NT2/D1 (cell line): Measurements from ENCODE around the gene OR6Q1.

ENCODE experiments used
- DNase-seq: peaks from one replicate; pipeline ENCODE4 v3.0.0-alpha.2; 2011; ENCODE audit warnings: low read depth, low spot score
- H3K27me3 ChIP-seq: 2 replicates; pipeline ENCODE4 v1.6.0; 2011; ENCODE audit warnings: mild to moderate bottlenecking; ENCODE audit not compliant: insufficient read length, insufficient read depth
- H3K36me3 ChIP-seq: 2 replicates; pipeline ENCODE4 v1.6.1; 2011; ENCODE audit warnings: mild to moderate bottlenecking, low read length, mixed read lengths; ENCODE audit not compliant: insufficient read depth, insufficient read length
- H3K4me1 ChIP-seq: 2 replicates; pipeline ENCODE4 v1.5.1; 2011; ENCODE audit not compliant: insufficient read depth, insufficient read length
- H3K4me3 ChIP-seq: 2 replicates; pipeline ENCODE4 v1.5.1; 2011; ENCODE audit warnings: low read depth; ENCODE audit not compliant: insufficient read length
- H3K9ac ChIP-seq: 2 replicates; pipeline ENCODE4 v1.6.0; 2011; ENCODE audit warnings: low read depth; ENCODE audit not compliant: insufficient read length
- H3K9me3 ChIP-seq: 2 replicates; pipeline ENCODE4 v1.5.1; 2011; ENCODE audit warnings: mild to moderate bottlenecking, low read length; ENCODE audit not compliant: insufficient read depth
- SUZ12 ChIP-seq: IDR thresholded peaks from 2 replicates; pipeline ENCODE4 v1.6.1; 2011; ENCODE audit not compliant: insufficient read length, insufficient read depth; ENCODE audit errors: extremely low read depth
- YY1 ChIP-seq: IDR thresholded peaks from 2 replicates; pipeline ENCODE4 v1.6.1; 2011; ENCODE audit not compliant: insufficient read length, insufficient read depth
- ZNF274 ChIP-seq: IDR thresholded peaks from 2 replicates; pipeline ENCODE4 v1.6.1; 2011; ENCODE audit warnings: mild to moderate bottlenecking, low read depth, low read length

The OR6Q1 gene

GRCh38 chr11:58057481-58057880, 26.7 kb downstream of the OR6Q1 start:
- no peaks in the 10 kb centered on the region for H3K27me3 ChIP-seq
- H3K4me3 ChIP-seq: no peak overlapping the region
- H3K36me3 ChIP-seq: no peaks in the 10 kb centered on the region
- peaks cover 12% of the 10 kb centered on the region for H3K4me1 ChIP-seq
- no peak for DNase-seq
- no peaks in the 10 kb centered on the region for H3K9me3 ChIP-seq
- TF ChIP-seq YY1: no peak
- no peak overlapping the region for H3K9ac ChIP-seq

GRCh38 chr11:58058276-58059006, 27.7 kb downstream of the OR6Q1 start:
- Histone ChIP-seq H3K36me3 (no peaks in the 10 kb centered on the region), H3K4me3 (no peak overlapping the region), H3K27me3 (no peaks in the 10 kb centered on the region), H3K4me1 (peaks cover 13% of the 10 kb centered on the region), H3K9me3 (no peaks in the 10 kb centered on the region), H3K9ac (peak overlapping the region; percentile 25)
- DNase-seq: no peak
- TF ChIP-seq SUZ12 (no peak), ZNF274 (no peak), YY1 (no peak)

DNA sequence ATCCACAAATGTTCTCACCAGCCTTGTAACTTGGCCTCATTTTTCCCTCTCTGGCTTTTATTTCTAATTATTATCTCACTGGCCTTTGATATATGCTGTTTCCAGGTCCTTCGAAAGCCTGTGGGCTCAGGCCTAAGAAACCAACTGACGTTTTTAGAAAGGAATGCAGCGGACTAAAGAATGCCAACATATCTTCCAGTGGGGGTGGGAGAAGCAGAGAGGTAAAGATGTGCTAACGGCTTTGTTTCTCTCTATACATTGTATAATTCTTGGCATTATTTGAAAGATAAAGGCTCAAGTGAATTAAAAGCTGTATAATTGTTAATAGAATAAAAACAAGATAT, 28.2 kb downstream of the OR6Q1 start:
- H3K9ac ChIP-seq: peak overlapping the region; percentile 25
- no peaks in the 10 kb centered on the region for H3K9me3 ChIP-seq
- H3K36me3 ChIP-seq: no peaks in the 10 kb centered on the region
- H3K4me3 ChIP-seq: no peak overlapping the region
- H3K4me1 ChIP-seq: peaks cover 13% of the 10 kb centered on the region
- no peak for TF ChIP-seq SUZ12
- TF ChIP-seq ZNF274: no peak
- TF ChIP-seq YY1: no peak
- DNase-seq: peak; percentile 63
- H3K27me3 ChIP-seq: no peaks in the 10 kb centered on the region

DNA sequence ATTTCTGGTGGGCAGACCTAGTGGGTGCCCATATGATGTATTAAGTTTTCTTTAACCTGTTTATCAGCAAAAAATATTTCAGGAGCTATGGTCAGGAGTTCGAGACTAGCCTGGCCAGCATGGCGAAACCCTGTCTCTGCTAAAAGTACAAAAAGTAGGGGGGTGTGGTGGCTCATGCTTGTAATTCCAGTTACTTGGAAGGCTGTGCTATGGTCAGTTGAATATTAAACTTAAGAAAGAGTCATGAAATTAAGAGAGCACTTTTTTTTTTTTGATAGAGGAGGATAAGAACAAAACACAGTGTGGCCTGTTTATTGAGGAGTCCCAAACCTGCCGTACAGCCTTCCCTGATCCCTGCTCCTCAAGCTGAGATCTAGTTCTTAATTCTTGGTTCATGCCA, 29.8 kb downstream of the OR6Q1 start:
- Histone ChIP-seq H3K9ac (no peak overlapping the region), H3K36me3 (no peaks in the 10 kb centered on the region), H3K9me3 (no peaks in the 10 kb centered on the region), H3K4me3 (no peak overlapping the region), H3K4me1 (peaks cover 17% of the 10 kb centered on the region), H3K27me3 (no peaks in the 10 kb centered on the region)
- DNase-seq: no peak
- TF ChIP-seq YY1 (no peak), SUZ12 (no peak), ZNF274 (no peak)

DNA sequence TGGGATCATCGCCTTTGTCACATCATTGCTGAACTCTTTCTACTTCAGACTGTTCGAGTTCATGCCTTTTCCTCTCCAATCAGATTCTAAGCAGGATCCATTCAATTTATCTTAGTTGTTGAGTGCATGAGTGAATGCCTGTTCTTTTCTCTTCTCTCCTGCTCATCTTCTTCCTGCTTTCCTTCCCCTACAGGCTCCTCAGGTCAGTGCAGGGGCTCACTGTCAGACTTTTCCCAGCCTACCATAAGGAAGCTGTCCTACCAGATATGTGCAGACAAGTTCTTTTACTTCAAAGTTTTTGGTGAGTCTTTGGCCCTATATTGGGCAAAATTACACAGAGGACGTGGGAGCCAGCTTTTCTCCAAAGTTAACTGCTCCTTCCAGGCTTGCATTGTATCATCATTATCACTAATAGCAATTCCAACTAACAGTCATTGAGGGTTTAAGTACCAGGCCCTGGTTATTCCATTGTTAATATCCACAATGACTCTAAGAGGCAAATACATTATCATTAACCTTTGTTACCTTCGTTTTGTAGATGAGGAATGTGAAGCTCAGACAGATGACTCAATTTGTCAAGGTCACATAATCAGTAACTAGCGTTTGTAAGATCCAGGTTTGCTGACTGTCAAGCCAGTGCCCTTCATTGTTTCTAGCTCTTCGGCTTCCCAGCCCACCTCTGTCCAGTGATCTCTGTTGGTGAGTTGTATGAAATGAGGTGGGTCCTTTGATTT, 30.4 kb downstream of the OR6Q1 start:
- no peaks in the 10 kb centered on the region for H3K9me3 ChIP-seq
- DNase-seq: no peak
- no peak overlapping the region for H3K4me3 ChIP-seq
- H3K4me1 ChIP-seq: peaks cover 19% of the 10 kb centered on the region
- no peaks in the 10 kb centered on the region for H3K27me3 ChIP-seq
- no peak overlapping the region for H3K9ac ChIP-seq
- no peak for TF ChIP-seq YY1
- TF ChIP-seq ZNF274: no peak
- no peak for TF ChIP-seq SUZ12
- H3K36me3 ChIP-seq: no peaks in the 10 kb centered on the region

- DNase-seq: no peak
- no peak overlapping the region for H3K9ac ChIP-seq
- H3K4me3 ChIP-seq: no peak overlapping the region
- no peaks in the 10 kb centered on the region for H3K36me3 ChIP-seq
- no peaks in the 10 kb centered on the region for H3K9me3 ChIP-seq
- H3K4me1 ChIP-seq: peaks cover 19% of the 10 kb centered on the region
- TF ChIP-seq YY1: no peak
- TF ChIP-seq SUZ12: no peak
- no peak for TF ChIP-seq ZNF274
- no peaks in the 10 kb centered on the region for H3K27me3 ChIP-seq
Measured at GRCh38 chr11:58061813-58062212, 31.1 kb downstream of the OR6Q1 start.

- TF ChIP-seq ZNF274 (no peak), YY1 (no peak), SUZ12 (no peak)
- Histone ChIP-seq H3K27me3 (no peaks in the 10 kb centered on the region), H3K36me3 (no peaks in the 10 kb centered on the region), H3K4me1 (peaks cover 6% of the 10 kb centered on the region), H3K9me3 (no peaks in the 10 kb centered on the region), H3K4me3 (no peak overlapping the region), H3K9ac (no peak overlapping the region)
- no peak for DNase-seq
Measured at GRCh38 chr11:58067685-58068084, 36.9 kb downstream of the OR6Q1 start.

- Histone ChIP-seq H3K4me1 (peaks cover 6% of the 10 kb centered on the region), H3K4me3 (no peak overlapping the region), H3K9ac (no peak overlapping the region), H3K9me3 (no peaks in the 10 kb centered on the region), H3K27me3 (no peaks in the 10 kb centered on the region), H3K36me3 (no peaks in the 10 kb centered on the region)
- DNase-seq: no peak
- TF ChIP-seq ZNF274 (no peak), SUZ12 (no peak), YY1 (no peak)
Measured at GRCh38 chr11:58068655-58069054, 37.9 kb downstream of the OR6Q1 start.
